Right lung (tissue), 5 donors: ENCODE data around the gene SGMS2. TPM values are rescaled to one million over a fixed set of nuclear protein-coding genes. Genes with fewer than 3 reads are reported as not detected.

Experiments used
- polyA plus RNA-seq, 5 donors: library from polyadenylated mRNA; unstranded; fragments of 120-200 nt; gene quantifications; one replicate each; pipeline versions ENCODE4 v1.2.1 to v1.2.3, GENCODE V29; 2013; ENCODE audit warnings: inconsistent platforms in 1 of 5, low replicate concordance in 1 of 5; ENCODE audit not compliant: insufficient read length in 5 of 5, insufficient read depth in 1 of 5

The SGMS2 gene
- polyA plus RNA-seq, 5 donors = 10.3 to 19.0 (median 15.5) TPM

Other genes starting within 250 kb of the SGMS2 start
- 10 to 100 TPM; 58.0 to 85.7 (median 73.5) TPM for gene PAPSS1, start 104.7 kb upstream of the SGMS2 start, polyA plus RNA-seq
- 1 to 10 TPM; 4.7 to 5.7 (median 4.9) TPM for gene CYP2U1, start 106.6 kb downstream of the SGMS2 start, polyA plus RNA-seq
- 10 to 100 TPM; 67.9 to 83.8 (median 78.1) TPM for gene HADH, start 165.0 kb downstream of the SGMS2 start, polyA plus RNA-seq